Nucleus accumbens (tissue), 56 donors: Measurements from ENCODE around the gene DNASE1L3.
A peak's percentile ranks its signal among the peaks of the same experiment; 100 is the strongest.

Source experiments
- DNase-seq, 56 donors: peaks; one replicate each; lab custom pipeline; 2025; lab: John Stamatoyannopoulos, UW

DNASE1L3 gene

DNA sequence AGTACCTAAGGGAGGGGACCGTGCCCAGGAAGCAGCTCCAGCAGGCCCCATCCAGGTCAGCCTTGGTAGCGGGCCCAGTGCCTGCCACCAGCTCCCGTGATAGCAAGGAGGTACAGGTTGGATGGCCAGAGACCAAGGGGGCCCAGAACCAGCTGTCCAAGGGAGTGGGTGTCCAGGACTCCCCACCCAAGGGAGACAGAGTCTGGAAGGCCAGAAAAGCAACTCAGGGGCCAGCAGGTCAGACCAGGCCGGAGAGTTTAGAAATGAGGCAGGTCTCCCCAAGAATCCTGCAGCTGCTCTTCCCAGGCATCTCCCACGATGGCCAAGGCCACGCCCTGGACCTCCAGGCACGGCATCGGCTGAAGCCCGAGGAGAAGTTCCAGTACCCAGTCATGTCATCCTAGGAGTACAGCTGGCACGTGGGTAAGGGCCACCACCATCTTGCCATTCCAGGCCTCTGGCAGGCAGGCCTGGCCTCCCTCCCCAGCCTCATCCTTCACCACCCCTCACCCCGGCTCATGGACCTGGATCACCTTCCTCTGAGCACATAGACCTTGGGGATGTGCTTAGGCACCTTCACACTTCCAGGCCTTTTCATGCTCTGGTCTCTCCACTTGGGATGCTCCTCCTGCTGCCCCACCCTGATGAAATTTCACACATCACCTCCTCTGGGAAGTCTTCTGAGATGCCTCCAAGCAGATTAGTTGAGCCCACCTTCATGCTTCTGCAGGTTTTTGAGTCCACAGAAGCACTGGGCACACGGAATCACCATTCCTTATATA lies 30.5 kb downstream of the DNASE1L3 start:
- DNase-seq = no peak

DNA sequence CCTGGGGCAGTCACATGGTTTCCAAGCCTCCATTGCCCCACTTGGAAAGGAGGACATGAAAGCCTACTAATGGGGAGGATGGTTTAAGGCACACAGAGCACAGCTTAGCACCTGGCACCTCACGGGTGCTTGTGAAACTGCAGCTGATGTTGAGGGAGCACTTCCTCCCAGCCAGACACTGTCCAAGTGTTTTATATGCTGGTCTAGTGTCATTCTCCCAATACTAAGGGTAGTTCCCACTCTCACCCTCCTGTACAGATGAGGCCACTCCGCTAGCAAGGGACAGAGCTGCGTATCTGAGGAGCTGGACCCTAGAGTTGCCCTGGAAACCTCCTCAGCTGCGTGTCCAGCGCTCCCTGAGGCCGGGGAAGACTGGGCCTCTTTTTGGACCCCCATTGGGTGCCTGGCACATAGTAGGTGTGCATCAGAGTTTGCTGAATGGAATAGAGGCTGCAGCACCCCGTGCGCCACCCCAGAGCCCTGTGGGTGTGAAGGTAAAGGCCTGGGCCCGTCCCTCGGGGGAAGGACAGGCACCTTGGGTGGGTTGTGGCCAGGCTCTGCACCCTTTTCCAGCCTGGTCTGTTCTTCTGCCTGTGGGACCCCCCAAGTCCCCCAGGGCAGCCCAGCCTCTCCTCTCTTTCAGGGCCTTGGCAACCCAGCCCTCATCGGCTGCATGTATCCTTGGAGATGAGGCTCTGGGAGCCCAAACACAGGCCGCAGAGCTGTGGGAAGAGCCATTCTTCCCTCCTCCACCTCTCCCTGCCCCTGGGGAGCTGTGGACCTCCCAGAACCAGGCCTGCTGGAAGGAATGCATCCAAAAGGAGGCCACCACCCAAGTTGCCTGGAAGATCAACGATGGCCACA lies 31.3 kb downstream of the DNASE1L3 start:
- DNase-seq = no peak

DNA sequence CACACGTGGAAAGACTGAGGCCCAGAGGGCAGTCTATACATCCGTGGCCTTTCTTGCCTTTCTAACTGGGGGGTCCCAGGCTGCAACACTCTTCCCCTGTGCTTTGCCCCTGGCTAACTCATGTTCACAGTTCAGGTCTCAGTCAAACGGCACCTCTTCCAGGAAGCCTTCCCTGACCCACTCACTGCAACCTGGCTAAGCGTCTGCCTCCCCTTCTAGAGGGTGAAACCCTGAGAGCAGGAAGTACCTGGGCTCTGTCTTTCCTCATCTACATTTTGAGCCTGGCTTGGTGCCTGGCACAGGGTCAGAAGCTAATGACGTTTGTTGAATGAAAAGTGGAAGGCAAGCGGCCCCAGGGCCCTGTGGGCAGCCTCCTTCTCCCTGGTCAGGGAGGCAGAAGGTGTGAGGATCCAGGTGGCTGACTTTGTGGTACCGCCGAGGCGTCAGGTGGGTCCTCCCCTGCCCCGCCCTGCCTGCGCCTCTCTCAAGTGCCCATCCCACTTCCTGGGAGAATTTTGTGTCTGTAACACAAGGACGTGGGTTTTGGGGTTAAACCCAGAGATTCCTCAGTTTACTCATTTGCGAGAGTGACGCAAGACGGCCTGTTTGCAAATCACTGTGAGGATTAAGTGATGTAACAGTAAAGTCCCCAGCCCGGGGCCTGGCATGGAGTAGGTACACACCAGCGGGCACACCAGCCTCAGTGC lies 32.1 kb downstream of the DNASE1L3 start:
- DNase-seq = no peak

DNA sequence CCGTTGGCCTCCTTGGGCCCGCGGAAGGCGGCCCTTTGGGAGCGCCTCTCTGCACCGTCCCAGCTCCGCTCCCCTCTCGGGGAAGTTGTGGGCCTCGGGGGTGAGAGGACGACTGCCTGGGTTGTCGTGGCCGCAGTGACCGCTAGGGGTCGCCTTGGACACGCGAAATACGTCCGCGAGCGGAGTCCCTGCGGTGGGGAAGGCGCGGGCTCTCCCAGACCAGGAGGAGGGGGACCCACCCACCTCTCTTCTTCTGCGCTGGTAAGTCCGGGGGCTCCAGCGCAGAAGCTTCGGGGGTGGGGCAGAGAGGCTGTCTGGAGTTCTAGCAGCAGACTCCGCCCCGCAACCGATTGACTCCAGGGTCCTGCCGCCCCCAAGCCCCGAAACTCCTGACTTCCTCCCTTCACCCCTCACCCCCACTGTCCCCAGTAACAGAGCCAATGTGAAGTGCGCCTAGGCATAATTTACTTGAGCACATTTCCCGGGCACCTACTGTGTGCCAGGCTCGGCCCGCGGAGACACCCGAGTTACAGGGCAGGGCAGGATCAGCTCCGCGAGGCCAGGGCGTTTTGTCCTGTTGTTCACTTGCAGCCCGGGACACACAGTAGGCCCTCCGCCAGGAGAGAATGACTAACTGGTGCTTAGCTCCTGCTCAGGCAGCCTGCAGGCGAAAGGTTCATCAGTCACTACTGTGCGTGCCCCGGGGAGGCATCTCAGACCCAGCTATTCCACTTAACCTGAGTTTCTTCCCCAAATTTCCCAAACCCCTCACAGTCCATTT lies 32.8 kb downstream of the DNASE1L3 start:
- DNase-seq = peak in 54 of 56 donors; percentile 11 to 92 (median 70)

DNA sequence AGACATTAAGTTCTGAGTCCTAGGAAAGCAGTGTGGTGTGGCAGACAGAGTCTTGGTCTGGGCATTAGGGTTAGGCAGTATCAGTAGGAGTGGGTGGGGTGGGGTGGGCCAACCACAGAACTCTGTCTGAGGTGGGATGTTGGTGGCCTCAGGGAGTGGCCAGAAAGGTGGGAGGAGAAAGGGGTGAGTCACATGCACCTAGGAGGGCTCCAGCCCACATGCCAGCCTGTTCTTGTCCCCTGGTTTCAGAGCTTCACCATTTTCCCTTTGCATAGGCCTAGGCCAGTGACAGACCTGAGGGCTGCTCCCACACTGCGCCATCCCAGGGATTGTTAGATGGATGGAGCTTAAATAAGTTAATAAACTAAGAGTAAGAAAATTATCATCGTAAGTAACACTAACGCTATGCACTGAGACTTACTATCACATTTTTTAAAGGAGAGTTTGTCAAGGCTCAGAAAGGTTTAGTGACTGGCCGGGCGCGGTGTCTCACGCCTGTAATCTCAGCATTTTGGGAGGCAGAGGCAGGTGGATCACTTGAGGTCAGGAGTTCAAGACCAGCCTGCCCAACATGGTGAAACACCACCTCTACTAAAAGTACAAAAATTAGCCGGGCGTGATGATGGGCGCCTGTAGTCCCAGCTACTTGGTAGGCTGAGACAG lies 33.8 kb downstream of the DNASE1L3 start:
- DNase-seq = no peak

DNA sequence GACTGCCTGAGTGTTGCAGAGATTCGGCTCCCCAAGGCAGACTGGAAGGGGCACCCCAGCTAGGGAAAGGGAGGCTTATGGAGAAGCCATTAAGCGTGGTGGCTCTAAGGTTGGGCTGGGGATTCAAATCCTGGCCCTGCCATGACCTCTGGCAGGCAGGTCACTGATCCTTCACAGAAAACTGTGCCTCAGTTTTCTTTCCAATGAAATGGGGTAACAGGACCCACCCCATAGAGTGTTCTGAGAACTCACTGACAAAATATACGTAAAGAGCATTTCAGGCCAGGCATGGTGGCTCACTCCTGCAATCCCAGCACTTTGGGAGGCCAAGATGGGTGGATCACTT lies 34.6 kb downstream of the DNASE1L3 start:
- no peak for DNase-seq

DNA sequence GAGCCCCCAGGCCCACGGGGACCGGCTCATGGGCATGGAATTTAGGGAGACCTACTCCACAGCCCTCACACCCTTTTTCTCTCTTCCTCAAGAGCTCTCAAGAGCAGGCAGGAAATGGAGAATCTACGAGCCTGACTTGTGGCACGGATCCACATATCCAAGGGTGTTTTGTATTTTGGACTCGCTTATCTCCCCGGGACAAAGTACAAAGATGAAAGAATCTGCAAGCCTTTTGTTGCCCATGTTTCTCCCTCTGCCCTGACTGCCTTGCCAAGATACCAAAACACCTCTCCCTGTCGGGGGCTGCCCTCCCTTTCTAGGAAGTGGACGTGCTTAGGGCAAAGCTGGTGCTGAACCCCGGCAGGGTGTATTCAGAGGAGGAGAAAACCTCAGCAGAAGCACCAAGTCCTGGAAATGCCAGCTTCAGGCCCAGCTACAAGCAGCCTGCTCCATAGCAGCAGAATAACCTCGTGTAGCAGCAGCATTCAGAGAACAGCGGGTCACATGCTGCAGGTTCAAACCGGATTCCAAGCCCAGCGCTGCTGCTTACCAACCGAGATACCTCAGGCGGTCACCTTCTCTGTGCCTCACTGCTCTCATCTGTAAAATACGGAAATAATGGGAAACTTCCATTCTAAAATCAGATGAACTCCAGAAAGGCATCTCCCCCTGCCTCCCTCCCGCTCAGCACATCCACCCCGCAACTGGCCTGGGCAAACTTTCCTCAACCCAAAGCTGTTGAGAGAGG lies 35.2 kb downstream of the DNASE1L3 start:
- no peak for DNase-seq

DNA sequence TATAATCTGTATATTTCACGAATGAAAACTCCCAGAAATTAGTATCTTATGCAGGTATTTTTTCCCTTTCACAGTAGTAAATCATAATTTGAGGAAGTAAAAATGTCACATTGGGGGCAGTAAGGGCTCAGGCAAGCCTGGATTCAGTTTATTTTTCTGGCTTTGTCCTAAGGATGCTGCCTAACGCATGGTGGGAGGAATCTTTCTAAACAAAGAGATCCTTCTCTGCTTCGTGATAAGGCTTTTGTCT lies 35.7 kb downstream of the DNASE1L3 start:
- no peak for DNase-seq

DNA sequence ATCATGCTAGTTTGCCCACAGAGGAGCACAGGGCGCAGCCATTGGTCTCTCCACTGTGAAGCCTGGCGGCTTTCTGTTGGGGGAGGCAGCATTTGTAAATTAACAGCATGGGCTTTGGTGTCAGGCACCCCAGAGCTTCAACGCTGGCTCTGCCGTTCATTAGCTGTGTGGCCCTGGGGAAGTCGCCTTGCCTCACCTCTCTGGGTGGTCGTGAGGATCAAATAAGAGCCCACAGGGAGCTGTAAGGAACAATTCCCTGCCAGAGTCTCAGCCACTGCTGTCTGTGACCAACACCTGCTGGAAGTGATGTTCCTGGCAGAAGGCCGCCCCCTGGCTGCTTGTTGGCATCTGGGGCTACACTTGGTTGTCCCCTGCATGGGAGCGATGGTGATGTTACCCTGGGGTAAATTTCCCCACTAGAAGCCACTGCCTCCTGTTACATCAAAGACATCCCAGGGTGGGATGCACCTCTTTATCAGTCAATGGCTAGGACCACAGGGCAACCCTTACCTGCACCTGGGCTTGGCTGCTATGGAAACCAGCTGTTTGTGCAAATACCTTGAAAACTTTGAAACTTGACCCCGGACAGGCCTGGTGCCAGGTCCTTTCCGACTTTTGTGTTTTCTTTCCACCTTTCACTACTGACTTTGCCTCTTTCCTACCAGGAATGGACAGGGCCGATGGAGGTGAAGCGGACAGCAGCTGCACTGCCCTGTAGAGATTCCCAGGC lies 36.9 kb downstream of the DNASE1L3 start:
- peak in 11 of 56 donors; percentile 2 to 59 (median 11) for DNase-seq

DNA sequence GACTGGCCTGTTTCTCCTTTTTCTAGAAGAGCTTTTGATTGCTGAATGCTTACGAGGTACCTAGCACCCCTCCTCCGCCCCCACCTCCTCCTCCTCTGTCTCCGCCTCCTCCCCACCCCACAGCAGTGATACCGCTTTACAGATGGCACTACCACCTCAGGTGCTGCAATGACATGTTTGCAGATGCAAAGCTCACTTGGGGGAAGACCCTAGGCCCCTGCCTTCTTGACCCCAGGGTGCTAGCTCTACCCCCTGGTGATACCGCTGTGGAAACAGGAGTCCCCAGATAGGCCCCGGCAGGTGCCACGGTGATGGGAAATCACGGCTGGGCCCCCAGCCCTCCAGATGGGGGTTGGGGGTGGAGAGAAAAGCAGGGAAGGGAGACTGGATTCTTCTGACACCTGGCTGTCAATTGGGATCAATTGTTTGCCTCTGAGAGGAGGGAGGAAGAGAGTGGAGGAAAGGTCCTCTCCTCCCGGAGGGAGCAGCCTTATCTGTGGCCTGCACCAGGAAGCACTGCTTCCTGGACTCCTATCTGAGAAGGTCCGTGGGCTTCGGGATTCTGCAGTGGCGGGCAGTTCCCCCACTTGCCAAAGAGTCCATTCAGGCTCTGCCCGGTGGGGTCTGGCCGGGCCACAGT lies 37.6 kb downstream of the DNASE1L3 start:
- no peak for DNase-seq

DNA sequence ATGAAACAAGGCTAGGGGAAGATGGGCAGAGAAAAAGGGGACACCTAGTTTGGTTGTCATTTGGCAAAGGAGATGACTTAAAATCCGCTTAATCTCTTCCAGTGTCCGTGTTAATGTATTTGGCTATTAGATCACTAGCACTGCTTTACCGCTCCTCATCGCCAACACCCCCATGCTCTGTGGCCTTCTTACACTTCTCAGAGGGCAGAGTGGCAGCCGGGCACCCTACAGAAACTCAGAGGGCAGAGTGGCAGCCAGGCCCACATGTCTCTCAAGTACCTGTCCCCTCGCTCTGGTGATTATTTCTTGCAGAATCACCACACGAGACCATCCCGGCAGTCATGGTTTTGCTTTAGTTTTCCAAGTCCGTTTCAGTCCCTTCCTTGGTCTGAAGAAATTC lies 39.6 kb downstream of the DNASE1L3 start:
- DNase-seq = no peak

DNA sequence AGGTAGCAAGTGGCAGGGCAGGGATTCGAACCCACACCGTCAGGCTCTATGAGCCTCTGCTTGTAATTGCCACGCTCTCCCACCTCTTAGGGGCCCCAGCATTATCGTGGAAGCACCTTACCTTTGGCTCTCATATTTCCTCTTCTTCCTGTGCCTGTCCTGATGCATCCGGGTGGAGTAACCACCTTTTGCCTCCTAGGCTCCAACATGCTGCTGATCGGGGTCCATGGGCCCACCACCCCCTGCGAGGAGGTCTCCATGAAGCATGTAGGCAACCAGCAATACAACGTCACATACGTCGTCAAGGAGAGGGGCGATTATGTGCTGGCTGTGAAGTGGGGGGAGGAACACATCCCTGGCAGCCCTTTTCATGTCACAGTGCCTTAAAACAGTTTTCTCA lies 40.4 kb downstream of the DNASE1L3 start:
- DNase-seq = no peak

DNA sequence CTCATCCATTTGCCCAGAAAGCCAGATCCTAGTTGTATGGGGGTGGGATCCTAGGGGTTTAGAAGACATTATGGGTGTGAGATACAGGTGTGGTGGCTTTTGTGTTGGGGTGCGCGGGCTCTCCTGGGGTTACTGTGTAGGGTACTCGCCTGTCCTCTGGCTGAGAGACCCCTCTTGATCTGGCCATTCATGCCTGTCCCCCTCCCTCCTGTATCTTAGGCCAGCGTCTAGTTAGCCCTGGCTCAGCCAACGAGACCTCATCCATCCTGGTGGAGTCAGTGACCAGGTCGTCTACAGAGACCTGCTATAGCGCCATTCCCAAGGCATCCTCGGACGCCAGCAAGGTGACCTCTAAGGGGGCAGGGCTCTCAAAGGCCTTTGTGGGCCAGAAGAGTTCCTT lies 41.4 kb downstream of the DNASE1L3 start:
- DNase-seq = no peak

DNA sequence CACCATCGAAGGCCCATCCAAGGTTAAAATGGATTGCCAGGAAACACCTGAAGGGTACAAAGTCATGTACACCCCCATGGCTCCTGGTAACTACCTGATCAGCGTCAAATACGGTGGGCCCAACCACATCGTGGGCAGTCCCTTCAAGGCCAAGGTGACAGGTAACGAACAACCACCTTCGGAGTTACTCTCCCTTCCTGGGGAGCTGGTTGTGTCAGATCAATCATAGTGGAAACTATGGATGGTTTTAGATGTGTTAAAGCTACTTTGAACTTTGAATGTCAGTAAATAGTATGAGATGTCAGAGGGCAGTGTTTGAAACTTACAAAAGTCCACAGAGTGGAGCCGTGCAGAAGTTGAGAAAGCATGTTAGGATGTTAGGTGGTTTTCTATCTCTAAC lies 42.3 kb downstream of the DNASE1L3 start:
- no peak for DNase-seq

DNA sequence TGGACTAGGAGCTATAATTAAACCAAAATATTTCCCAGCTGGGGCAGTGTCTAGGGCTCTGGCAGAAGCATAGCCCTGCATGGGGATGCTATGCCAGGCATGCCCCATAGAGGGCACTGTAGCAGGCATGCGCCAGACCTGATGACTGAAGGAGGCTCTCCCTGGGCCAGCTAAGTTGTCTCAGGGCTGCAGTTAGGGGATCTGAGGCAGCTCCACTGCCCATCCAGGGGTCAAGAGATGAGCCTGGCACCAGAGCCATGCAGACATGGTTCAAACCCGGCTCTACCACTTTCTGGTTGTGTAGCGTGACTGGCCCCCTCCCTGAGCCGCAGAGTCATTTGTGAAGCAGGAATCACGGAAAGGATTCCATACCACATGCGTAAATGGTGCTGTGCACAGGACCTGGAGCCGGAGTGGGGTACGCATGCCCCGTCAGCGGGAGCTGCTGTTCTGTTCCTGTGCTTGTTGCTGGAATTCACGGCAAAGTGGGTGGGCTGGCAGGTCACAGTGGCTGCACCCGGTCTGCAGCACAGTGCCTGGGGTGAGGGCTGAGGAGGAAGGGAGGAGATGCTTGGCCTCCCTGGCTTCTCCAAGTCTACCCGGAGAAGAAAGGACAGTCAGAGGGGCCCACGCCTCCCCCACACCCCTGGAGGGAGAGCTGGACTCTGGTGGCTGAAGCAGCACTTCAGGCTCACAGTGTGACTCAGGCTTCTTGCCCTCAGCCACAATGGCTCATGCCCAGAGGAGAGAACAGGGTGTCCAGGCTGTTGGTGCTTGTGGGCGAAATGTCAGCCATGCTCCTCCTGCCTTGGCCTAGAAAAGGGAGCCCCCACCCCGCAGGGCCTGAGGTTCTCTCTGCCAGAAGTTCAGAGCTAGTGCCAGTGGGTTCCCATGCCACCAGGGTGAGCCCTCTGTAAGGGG lies 43.1 kb downstream of the DNASE1L3 start:
- DNase-seq = peak in 44 of 56 donors; percentile 5 to 77 (median 33)

DNA sequence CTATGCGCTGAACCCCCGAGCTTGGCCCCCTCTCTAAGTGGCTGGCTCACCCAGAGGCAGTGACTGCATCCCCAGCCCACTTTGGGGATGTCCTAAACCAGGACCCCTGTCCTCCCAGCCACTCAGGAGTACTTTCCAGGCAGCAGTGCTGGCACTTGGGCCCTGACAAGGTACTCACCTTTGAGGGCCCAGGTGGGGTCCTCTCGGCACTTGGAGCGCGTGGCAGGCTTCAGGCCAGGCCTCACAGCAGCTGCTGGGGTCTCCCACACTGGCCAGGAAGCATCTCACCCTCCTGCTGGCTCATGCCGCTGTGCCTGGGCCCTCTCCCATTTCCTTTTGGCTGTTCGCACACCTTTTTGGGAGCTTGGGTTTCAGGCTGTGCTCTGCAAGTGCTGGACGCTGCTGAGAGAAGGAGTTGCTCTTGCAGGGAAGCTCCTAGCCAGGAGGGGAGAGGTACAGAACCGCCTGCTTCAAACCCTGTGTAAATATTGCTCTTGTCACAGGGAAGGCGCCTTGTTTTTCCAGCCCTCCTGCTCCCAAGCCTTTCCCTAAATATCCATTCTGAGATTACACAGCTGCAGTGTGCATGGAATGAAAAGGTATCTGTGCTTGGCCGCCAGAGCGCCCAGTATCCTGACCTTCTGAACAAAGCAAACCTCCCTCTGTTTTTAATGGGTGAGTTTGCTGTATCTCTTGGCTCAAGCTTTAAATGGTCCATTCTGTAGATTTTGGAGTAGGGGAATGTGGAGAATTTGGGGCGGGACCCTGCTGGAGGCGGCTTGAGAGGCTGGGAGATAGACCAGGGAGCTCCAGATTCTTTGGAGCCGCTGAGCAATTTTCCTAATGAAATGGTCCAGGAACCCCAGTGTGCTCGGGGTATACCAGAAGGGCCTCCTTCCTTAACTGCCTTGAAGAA lies 45.6 kb downstream of the DNASE1L3 start:
- DNase-seq = no peak
